Mesenchymal stem cell (in vitro differentiated cells and primary cell): ENCODE results near the gene ZFP92.

Experiments
- DNase-seq: peaks from one replicate; pipeline ENCODE4 v3.0.0-alpha.2; 2013
- H2AFZ ChIP-seq: one replicate; pipeline ENCODE4 v1.6.1; 2013; ENCODE audit warnings: low read depth, mild to moderate bottlenecking, control low read depth, inconsistent platforms, low read length, moderate library complexity
- H2AK5ac ChIP-seq: 2 replicates; pipeline ENCODE4 v1.6.1; 2013; ENCODE audit warnings: low read length, moderate library complexity, mild to moderate bottlenecking, inconsistent platforms; ENCODE audit not compliant: severe bottlenecking
- H2BK120ac ChIP-seq: one replicate; pipeline ENCODE4 v1.6.1; 2013; ENCODE audit warnings: low read depth, mild to moderate bottlenecking, inconsistent platforms, low read length, moderate library complexity
- H2BK12ac ChIP-seq, 2 experiments: one replicate each; pipeline ENCODE4 v1.6.1; 2013; ENCODE audit warnings: inconsistent platforms in 2 of 2, low read length in 2 of 2, mild to moderate bottlenecking in 2 of 2, moderate library complexity in 2 of 2, control low read depth in 1 of 2
- H2BK15ac ChIP-seq: one replicate; pipeline ENCODE4 v1.6.1; 2013; ENCODE audit warnings: mild to moderate bottlenecking, low read depth, inconsistent platforms; ENCODE audit not compliant: poor library complexity, severe bottlenecking
- H2BK5ac ChIP-seq: 2 replicates; pipeline ENCODE4 v1.6.1; 2013; ENCODE audit warnings: low read depth, mild to moderate bottlenecking, low read length, control low read depth, inconsistent platforms; ENCODE audit not compliant: poor library complexity, severe bottlenecking
- H3K14ac ChIP-seq, 2 experiments: one replicate each; pipeline ENCODE4 v1.6.1; 2013; ENCODE audit warnings: inconsistent platforms in 2 of 2, low read length in 2 of 2, control low read depth in 1 of 2, mild to moderate bottlenecking in 1 of 2, moderate library complexity in 1 of 2
- H3K18ac ChIP-seq, 2 experiments: one replicate each; pipeline ENCODE4 v1.6.1; 2013; ENCODE audit warnings: inconsistent platforms in 2 of 2, low read length in 2 of 2, control low read depth in 1 of 2, low read depth in 1 of 2, mild to moderate bottlenecking in 1 of 2
- H3K23ac ChIP-seq, 2 experiments: one replicate each; pipeline ENCODE4 v1.6.1; 2013; ENCODE audit warnings: inconsistent platforms in 2 of 2, low read length in 2 of 2, mild to moderate bottlenecking in 2 of 2, moderate library complexity in 2 of 2, control low read depth in 1 of 2
- H3K27ac ChIP-seq: 2 replicates; pipeline ENCODE4 v1.5.1; 2013; ENCODE audit warnings: mild to moderate bottlenecking, moderate library complexity, low read length, control low read depth, inconsistent platforms; ENCODE audit not compliant: poor library complexity, severe bottlenecking
- H3K27me3 ChIP-seq, 2 experiments: 2 replicates each; pipeline versions ENCODE4 v1.6.1 to v1.7.0; 2013; ENCODE audit warnings: low read length in 2 of 2, mild to moderate bottlenecking in 2 of 2, moderate library complexity in 2 of 2, control low read depth in 1 of 2, inconsistent platforms in 1 of 2; ENCODE audit not compliant: control insufficient read depth in 1 of 2, insufficient read depth in 1 of 2
- H3K36me3 ChIP-seq, 2 experiments: 2 replicates each; pipeline versions ENCODE4 v1.6.1 to v1.7.0; 2013; ENCODE audit warnings: low read length in 2 of 2, control low read depth in 1 of 2, inconsistent platforms in 1 of 2, low read depth in 1 of 2, mild to moderate bottlenecking in 1 of 2; ENCODE audit not compliant: insufficient read depth in 2 of 2, control insufficient read depth in 1 of 2
- H3K4ac ChIP-seq, 2 experiments: one replicate each; pipeline ENCODE4 v1.6.1; 2013; ENCODE audit warnings: inconsistent platforms in 2 of 2, low read length in 2 of 2, mild to moderate bottlenecking in 2 of 2, moderate library complexity in 2 of 2, control low read depth in 1 of 2, low read depth in 1 of 2
- H3K4me1 ChIP-seq: 2 replicates; pipeline ENCODE4 v1.6.1; 2013; ENCODE audit warnings: low read depth, low read length, control low read depth; ENCODE audit not compliant: control insufficient read depth, insufficient read depth
- H3K4me2 ChIP-seq: 2 replicates; pipeline ENCODE4 v1.6.1; 2013; ENCODE audit warnings: low read length, mild to moderate bottlenecking, inconsistent platforms; ENCODE audit not compliant: poor library complexity, severe bottlenecking
- H3K4me3 ChIP-seq, 2 experiments: 2 replicates each; pipeline versions ENCODE4 v1.5.1 to v1.7.0; 2013; ENCODE audit warnings: low read length in 2 of 2, mild to moderate bottlenecking in 2 of 2, control low read depth in 1 of 2, low read depth in 1 of 2; ENCODE audit not compliant: insufficient read depth in 1 of 2
- H3K79me1 ChIP-seq: replicated peaks from 2 replicates; pipeline ENCODE4 v1.6.1; 2013; ENCODE audit warnings: mild to moderate bottlenecking, control low read depth, low read length, inconsistent platforms; ENCODE audit not compliant: poor library complexity, severe bottlenecking
- H3K9ac ChIP-seq: 2 replicates; pipeline ENCODE4 v1.7.0; 2013; ENCODE audit warnings: mild to moderate bottlenecking, low read length, moderate library complexity
- H3K9me3 ChIP-seq: 2 replicates; pipeline ENCODE4 v1.7.0; 2013; ENCODE audit warnings: mild to moderate bottlenecking, low read length; ENCODE audit not compliant: control insufficient read depth
- H4K8ac ChIP-seq: one replicate; pipeline ENCODE4 v1.6.1; 2013; ENCODE audit warnings: inconsistent platforms, mild to moderate bottlenecking, low read length, moderate library complexity
- H4K91ac ChIP-seq: one replicate; pipeline ENCODE4 v1.6.1; 2013; ENCODE audit warnings: mild to moderate bottlenecking, low read length, inconsistent platforms
- WGBS: methylation state at CpG from one replicate; pipeline ENCODE4 v1.1.7; 2013; ENCODE audit warnings: mixed read lengths; 5-methylcytosine and 5-hydroxymethylcytosine counted together

ZFP92 gene

GRCh38 chrX:153397256-153397960 is 13.9 kb upstream of the ZFP92 start:
- H2BK120ac ChIP-seq: no peak overlapping the region
- no peak overlapping the region for H2BK15ac ChIP-seq
- no peak overlapping the region for H3K27ac ChIP-seq
- H4K8ac ChIP-seq: no peak overlapping the region
- no peak overlapping the region for H3K18ac ChIP-seq
- H3K9me3 ChIP-seq: peaks cover 3% of the 10 kb centered on the region
- H2AFZ ChIP-seq: no peak overlapping the region
- H3K27me3 ChIP-seq: peaks cover 0 to 47% of the 10 kb centered on the region in 2 experiments
- no peak overlapping the region for H3K4me3 ChIP-seq
- no peak overlapping the region for H3K23ac ChIP-seq
- H3K4ac ChIP-seq: no peak overlapping the region
- no peaks in the 10 kb centered on the region for H3K36me3 ChIP-seq
- H2BK12ac ChIP-seq: no peak overlapping the region
- no peaks in the 10 kb centered on the region for H3K79me1 ChIP-seq
- no peak overlapping the region for H3K4me2 ChIP-seq
- H3K4me1 ChIP-seq: no peaks in the 10 kb centered on the region
- H3K14ac ChIP-seq: no peak overlapping the region
- H2AK5ac ChIP-seq: no peak overlapping the region
- 80% methylated on average over 27 of the region's 27 CpGs for WGBS
- no peak overlapping the region for H4K91ac ChIP-seq
- no peak overlapping the region for H2BK5ac ChIP-seq
- no peak overlapping the region for H3K9ac ChIP-seq
- no peak for DNase-seq

GRCh38 chrX:153398275-153398960 is 12.9 kb upstream of the ZFP92 start:
- Histone ChIP-seq H3K27ac (no peak overlapping the region), H3K4me1 (no peaks in the 10 kb centered on the region), H2BK15ac (no peak overlapping the region), H2BK12ac (no peak overlapping the region), H4K91ac (no peak overlapping the region), H3K23ac (no peak overlapping the region), H3K4me2 (no peak overlapping the region), H3K4me3 (no peak overlapping the region), H3K27me3 (peaks cover 0 to 40% of the 10 kb centered on the region in 2 experiments), H3K79me1 (no peaks in the 10 kb centered on the region), H3K36me3 (no peaks in the 10 kb centered on the region), H3K14ac (no peak overlapping the region), H4K8ac (no peak overlapping the region), H3K18ac (no peak overlapping the region), H3K4ac (no peak overlapping the region), H2AK5ac (no peak overlapping the region), H3K9me3 (peaks cover 3% of the 10 kb centered on the region), H3K9ac (no peak overlapping the region), H2AFZ (no peak overlapping the region), H2BK120ac (no peak overlapping the region), H2BK5ac (no peak overlapping the region)
- no peak for DNase-seq
- 87% methylated on average over 10 of the region's 17 CpGs for WGBS

DNA sequence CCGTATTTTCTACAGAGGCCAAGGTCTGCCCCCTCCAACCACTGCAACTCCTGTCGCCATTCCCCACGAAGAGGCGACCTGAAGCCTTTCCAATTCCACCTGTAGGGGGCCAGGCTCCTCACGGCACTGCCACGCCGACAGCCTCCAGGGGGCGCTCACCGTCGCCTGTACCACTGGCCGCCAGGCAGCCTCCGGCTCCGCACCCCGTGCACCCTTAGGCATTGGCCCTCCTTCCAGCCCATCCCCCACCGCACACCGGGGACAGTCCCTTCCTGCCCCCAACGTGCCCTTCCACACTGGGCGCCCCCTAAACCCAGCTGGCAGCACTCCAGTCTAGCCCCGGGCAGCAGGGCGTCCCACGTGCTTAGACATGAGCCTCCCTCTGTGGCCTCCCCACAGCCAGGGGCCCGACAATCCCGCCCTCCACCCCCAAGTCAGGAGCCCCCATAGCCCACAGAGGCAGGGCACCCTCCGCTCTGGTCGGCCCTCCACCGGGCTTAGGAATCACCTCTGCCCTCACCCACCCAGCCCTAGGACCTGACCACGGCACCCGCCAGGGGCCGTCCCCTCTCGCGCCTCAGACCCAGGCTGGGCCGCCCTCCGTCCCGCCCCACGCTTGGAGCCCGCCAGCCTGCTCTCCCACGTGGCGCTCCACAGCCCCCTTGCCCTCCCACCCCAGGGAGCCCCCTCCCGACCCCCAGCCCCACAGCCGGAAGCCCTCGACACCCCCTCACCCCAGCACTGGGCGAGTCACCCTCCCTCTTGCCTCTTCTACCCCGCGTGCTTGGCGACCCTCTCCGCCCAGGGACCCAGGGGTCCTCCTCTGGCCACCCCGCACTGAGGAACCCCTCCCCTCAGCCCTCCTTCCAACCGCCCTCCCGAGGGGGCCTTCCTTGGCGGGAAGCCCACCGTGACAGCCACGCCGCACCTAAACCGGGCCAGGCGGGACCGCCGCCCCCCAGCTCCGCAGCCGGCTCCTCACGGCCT is 10.8 kb upstream of the ZFP92 start:
- Histone ChIP-seq H2BK5ac (no peak overlapping the region), H3K4me3 (no peak overlapping the region), H3K9ac (no peak overlapping the region), H3K36me3 (no peaks in the 10 kb centered on the region), H3K23ac (no peak overlapping the region), H3K27me3 (peaks cover 3 to 33% of the 10 kb centered on the region in 2 experiments), H3K9me3 (peaks cover 3% of the 10 kb centered on the region), H2BK120ac (no peak overlapping the region), H3K79me1 (no peaks in the 10 kb centered on the region), H2BK12ac (no peak overlapping the region), H3K4me2 (no peak overlapping the region), H4K91ac (no peak overlapping the region), H3K14ac (no peak overlapping the region), H3K4ac (no peak overlapping the region), H2AK5ac (no peak overlapping the region), H2BK15ac (no peak overlapping the region), H3K27ac (no peak overlapping the region), H3K18ac (no peak overlapping the region), H2AFZ (no peak overlapping the region), H4K8ac (no peak overlapping the region), H3K4me1 (no peaks in the 10 kb centered on the region)
- 65% methylated on average over 44 of the region's 60 CpGs for WGBS
- peak; percentile 27 for DNase-seq
